ENCODE data around the gene KRTAP9-3.

DNA sequence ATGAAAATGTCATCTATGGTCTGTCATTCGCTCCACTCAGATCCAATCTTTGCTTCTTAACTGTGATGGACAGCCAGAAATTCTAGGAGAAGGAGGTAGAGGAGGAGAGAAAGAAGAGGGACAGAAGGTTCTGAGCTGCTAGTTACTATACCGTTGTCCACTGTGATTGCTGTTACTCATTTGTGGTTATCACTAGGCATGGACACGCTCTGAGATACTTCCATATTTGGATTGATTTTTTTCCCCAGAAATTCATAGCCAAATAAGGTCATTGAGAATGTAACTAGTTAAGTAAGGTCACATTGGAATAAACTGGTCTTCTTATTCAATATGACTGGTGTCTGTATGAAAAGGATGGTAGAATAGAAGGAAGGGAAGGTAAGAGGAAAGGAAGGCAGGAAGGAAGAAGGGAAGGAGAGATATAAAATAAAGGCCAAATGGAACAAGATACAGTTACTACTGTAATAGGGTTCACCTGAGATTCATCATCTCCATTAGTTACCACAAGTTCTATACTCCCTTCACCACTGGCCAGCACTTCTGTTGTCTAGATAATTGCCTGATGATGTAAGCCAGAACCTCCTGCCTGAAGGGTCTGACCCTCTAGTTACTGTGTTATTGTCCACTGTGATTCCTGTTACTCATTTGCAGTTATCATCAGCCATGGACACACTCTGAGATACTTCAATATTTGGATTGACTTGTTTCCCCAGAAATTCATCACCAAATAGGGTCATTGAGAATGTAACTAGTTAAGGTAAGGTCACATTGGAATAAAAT is 46.1 kb downstream of the KRTAP9-3 start:
- TF ChIP-seq CTCF (IDR thresholded peaks at IDR 0.05) = no peak
- TF ChIP-seq POLR2A (IDR thresholded peaks at IDR 0.05) = no peak
- TF ChIP-seq EP300 (IDR thresholded peaks at IDR 0.05) = no peak
